Sigmoid colon (tissue), 4 donors: ENCODE results near the gene ZNF280C.

Experiments used
- CTCF ChIP-seq, 4 experiments: fragments of 450-650 bp in 3 of 4; fragments of 200-600 bp in 1 of 4; IDR thresholded peaks; one replicate each; pipeline ENCODE4 v1.5.1; 2016 to 2019; ENCODE audit warnings: antibody characterized with exemption in 4 of 4, mild to moderate bottlenecking in 3 of 4, moderate library complexity in 2 of 4
- POLR2A ChIP-seq, 2 donors: fragments of 450-650 bp; IDR thresholded peaks; one replicate each; pipeline ENCODE4 v1.6.1; 2016; ENCODE audit warnings: antibody characterized with exemption in 2 of 2, mild to moderate bottlenecking in 2 of 2, moderate library complexity in 2 of 2
- POLR2AphosphoS5 ChIP-seq, 4 donors: sonication (generic); formaldehyde crosslinking; IDR thresholded peaks; one replicate each; pipeline ENCODE4 v1.6.1; 2017; ENCODE audit warnings: antibody characterized with exemption in 4 of 4

GRCh38 chrX:130285710-130286109 is 17.0 kb upstream of the ZNF280C start:
- TF ChIP-seq CTCF (IDR thresholded peaks at IDR 0.05) (no peak), POLR2AphosphoS5 (IDR thresholded peaks at IDR 0.05) (no peak), POLR2A (IDR thresholded peaks at IDR 0.05) (no peak)
